Testis (tissue), 3 donors: Measurements from ENCODE around the gene GID8. TPM values are rescaled to one million over a fixed set of nuclear protein-coding genes. Genes with fewer than 3 reads are reported as not detected.
A peak's percentile ranks its signal among the peaks of the same experiment; 100 is the strongest.

Source experiments
- DNase-seq: peaks from one replicate; pipeline ENCODE4 v3.0.0-alpha.2; 2019
- H3K27ac ChIP-seq, 2 donors: fragments of 200-600 bp; sonication (generic); one replicate each; pipeline ENCODE4 v1.5.1; 2019
- H3K27me3 ChIP-seq: fragments of 200-600 bp; sonication (generic); one replicate; pipeline ENCODE4 v1.5.1; 2019
- H3K36me3 ChIP-seq: fragments of 200-600 bp; sonication (generic); one replicate; pipeline ENCODE4 v1.5.1; 2017; ENCODE audit warnings: low read depth; ENCODE audit errors: missing control alignments
- H3K4me1 ChIP-seq: fragments of 200-600 bp; sonication (generic); one replicate; pipeline ENCODE4 v1.5.1; 2019
- H3K4me3 ChIP-seq, 2 donors: fragments of 200-600 bp; sonication (generic); one replicate each; pipeline ENCODE4 v1.5.1; 2017 to 2019
- H3K9me3 ChIP-seq: fragments of 200-600 bp; sonication (generic); one replicate; pipeline ENCODE4 v1.5.1; 2017
- CTCF ChIP-seq, 3 experiments: fragments of 450-650 bp in 2 of 3; fragments of 200-600 bp in 1 of 3; sonication (generic) in 1 of 3; IDR thresholded peaks; one replicate each; pipeline ENCODE4 v1.5.1; 2016 to 2019; ENCODE audit warnings: antibody characterized with exemption in 3 of 3, mild to moderate bottlenecking in 2 of 3, moderate library complexity in 1 of 3
- POLR2A ChIP-seq: fragments of 450-650 bp; IDR thresholded peaks from one replicate; pipeline ENCODE4 v1.6.1; 2017; ENCODE audit warnings: antibody characterized with exemption, mild to moderate bottlenecking, moderate library complexity
- WGBS, 2 donors: methylation state at CpG; one replicate each; pipeline ENCODE4 v1.1.5; 2018; 5-methylcytosine and 5-hydroxymethylcytosine counted together
- intact Hi-C: fragments of 100-400 bp; cut with DNase I; formaldehyde crosslinking; loops from one replicate; pipeline ENCODE4 v1.15.1; 2023; ENCODE audit warnings: low total_unique reads
- polyA plus RNA-seq: library from polyadenylated mRNA; stranded (reverse); fragments of 350-450 nt; fragmentation: Illumina TruSeq; extraction: RNeasy Lipid Tissue Mini Kit (QIAGEN cat#74804); gene quantifications from one replicate; pipeline ENCODE4 v1.2.3, GENCODE V29; 2014; ENCODE audit warnings: low read depth, low replicate concordance; ENCODE audit not compliant: insufficient read depth
- total RNA-seq, 2 donors: library from RNA; depleted of rRNA; stranded (reverse); fragments of >200 nt; gene quantifications; one replicate each; pipeline ENCODE4 v1.2.3, GENCODE V29; 2016

The GID8 gene
- total and polyA plus RNA-seq, 3 donors from 2014 or later: 27.3 to 42.6 (median 41.9) TPM

GRCh38 chr20:62898093-62898964, 39.6 kb upstream of the GID8 start:
- no peak overlapping the region for H3K27ac ChIP-seq
- no peak for DNase-seq
- H3K27me3 ChIP-seq: no peaks in the 10 kb centered on the region
- H3K4me3 ChIP-seq: no peak overlapping the region
- TF ChIP-seq POLR2A: no peak
- TF ChIP-seq CTCF (IDR thresholded peaks at IDR 0.05): no peak
- no peaks in the 10 kb centered on the region for H3K9me3 ChIP-seq
- intact Hi-C loops: no loop called here
- WGBS, 2 donors: 87 to 89% methylated on average over 16 of the region's 16 CpGs
- peaks cover 4% of the 10 kb centered on the region for H3K36me3 ChIP-seq
- peaks cover 10% of the 10 kb centered on the region for H3K4me1 ChIP-seq

GRCh38 chr20:62898970-62899632, 38.8 kb upstream of the GID8 start:
- Histone ChIP-seq H3K4me1 (peaks cover 10% of the 10 kb centered on the region), H3K27ac (no peak overlapping the region), H3K27me3 (no peaks in the 10 kb centered on the region), H3K9me3 (no peaks in the 10 kb centered on the region), H3K4me3 (no peak overlapping the region), H3K36me3 (no peaks in the 10 kb centered on the region)
- TF ChIP-seq POLR2A (no peak), CTCF (IDR thresholded peaks at IDR 0.05) (no peak)
- 46 to 56% methylated on average over 16 of the region's 16 CpGs for WGBS, 2 donors
- intact Hi-C loops: no loop called here
- DNase-seq: no peak

- H3K4me3 ChIP-seq: no peak overlapping the region
- DNase-seq: peak; percentile 60
- 23 to 38% methylated on average over 6 of the region's 6 CpGs for WGBS, 2 donors
- no peaks in the 10 kb centered on the region for H3K9me3 ChIP-seq
- H3K27me3 ChIP-seq: no peaks in the 10 kb centered on the region
- no peak overlapping the region for H3K27ac ChIP-seq
- no peaks in the 10 kb centered on the region for H3K36me3 ChIP-seq
- intact Hi-C loops: no loop called here
- peaks cover 10% of the 10 kb centered on the region for H3K4me1 ChIP-seq
- TF ChIP-seq POLR2A: no peak
- no peak for TF ChIP-seq CTCF (IDR thresholded peaks at IDR 0.05)
Measured at GRCh38 chr20:62899633-62900051, 38.3 kb upstream of the GID8 start.

GRCh38 chr20:62900052-62900691, 37.8 kb upstream of the GID8 start:
- Histone ChIP-seq H3K27me3 (no peaks in the 10 kb centered on the region), H3K4me1 (peaks cover 10% of the 10 kb centered on the region), H3K9me3 (no peaks in the 10 kb centered on the region), H3K36me3 (no peaks in the 10 kb centered on the region), H3K4me3 (no peak overlapping the region), H3K27ac (no peak overlapping the region)
- intact Hi-C loops: no loop called here
- TF ChIP-seq POLR2A: no peak
- TF ChIP-seq CTCF (IDR thresholded peaks at IDR 0.05): peak; percentile 75 to 88 (median 83)
- 8 to 16% methylated on average over 9 of the region's 11 CpGs for WGBS, 2 donors
- peak; percentile 82 for DNase-seq
